Peyer's patch (tissue), 4 donors: ENCODE results near the gene BZW2.

Experiments
- POLR2A ChIP-seq, 2 donors: fragments of 450-650 bp; IDR thresholded peaks; one replicate each; pipeline ENCODE4 v1.5.1; 2017; ENCODE audit warnings: antibody characterized with exemption in 2 of 2, mild to moderate bottlenecking in 2 of 2, moderate library complexity in 2 of 2
- TF ChIP-seq, protein P1 (sequence below), 6 experiments: fragments of 450-650 bp in 4 of 6; fragments of 200-600 bp in 2 of 6; sonication (generic) in 1 of 6; IDR thresholded peaks; one replicate each; pipeline ENCODE4 v1.5.1; 2017 to 2019; ENCODE audit warnings: antibody characterized with exemption in 6 of 6, mild to moderate bottlenecking in 3 of 6, moderate library complexity in 1 of 6

DNA sequence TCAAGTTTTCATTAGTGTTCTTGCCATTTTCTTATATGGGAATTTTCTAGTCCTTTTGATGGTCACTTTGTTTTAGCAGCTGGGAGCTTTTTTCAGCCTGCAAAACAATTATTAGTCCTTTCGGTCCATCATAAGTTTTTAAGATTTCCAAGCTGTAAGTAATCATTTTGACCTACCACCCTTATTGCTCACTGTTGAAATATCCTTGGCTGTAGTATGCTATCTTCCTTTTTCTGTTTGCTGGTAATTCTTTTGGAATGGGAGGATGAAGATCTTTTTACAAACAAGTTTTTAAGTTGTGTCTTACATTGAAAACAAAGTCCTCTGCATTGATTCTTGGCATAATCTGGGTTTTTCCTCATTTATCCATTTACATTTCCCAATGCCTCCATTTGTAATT, 24.0 kb downstream of the BZW2 start:
- TF ChIP-seq, protein P1, sequence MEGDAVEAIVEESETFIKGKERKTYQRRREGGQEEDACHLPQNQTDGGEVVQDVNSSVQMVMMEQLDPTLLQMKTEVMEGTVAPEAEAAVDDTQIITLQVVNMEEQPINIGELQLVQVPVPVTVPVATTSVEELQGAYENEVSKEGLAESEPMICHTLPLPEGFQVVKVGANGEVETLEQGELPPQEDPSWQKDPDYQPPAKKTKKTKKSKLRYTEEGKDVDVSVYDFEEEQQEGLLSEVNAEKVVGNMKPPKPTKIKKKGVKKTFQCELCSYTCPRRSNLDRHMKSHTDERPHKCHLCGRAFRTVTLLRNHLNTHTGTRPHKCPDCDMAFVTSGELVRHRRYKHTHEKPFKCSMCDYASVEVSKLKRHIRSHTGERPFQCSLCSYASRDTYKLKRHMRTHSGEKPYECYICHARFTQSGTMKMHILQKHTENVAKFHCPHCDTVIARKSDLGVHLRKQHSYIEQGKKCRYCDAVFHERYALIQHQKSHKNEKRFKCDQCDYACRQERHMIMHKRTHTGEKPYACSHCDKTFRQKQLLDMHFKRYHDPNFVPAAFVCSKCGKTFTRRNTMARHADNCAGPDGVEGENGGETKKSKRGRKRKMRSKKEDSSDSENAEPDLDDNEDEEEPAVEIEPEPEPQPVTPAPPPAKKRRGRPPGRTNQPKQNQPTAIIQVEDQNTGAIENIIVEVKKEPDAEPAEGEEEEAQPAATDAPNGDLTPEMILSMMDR (IDR thresholded peaks at IDR 0.05), result no peak
- no peak for TF ChIP-seq POLR2A (IDR thresholded peaks at IDR 0.05)
